NK-92 (cell line): ENCODE results near the gene RPUSD1.
A peak's percentile ranks its signal among the peaks of the same experiment; 100 is the strongest.

Source experiments
- DNase-seq: peaks from one replicate; lab custom pipeline; 2025; ENCODE audit not compliant: unreplicated experiment; lab: John Stamatoyannopoulos, UW

RPUSD1 gene

GRCh38 chr16:799948-800833 is 12.0 kb upstream of the RPUSD1 start, which contains the start of gene GNG13:
GNG13 (minus strand) TSS chr16:800734; CDS start chr16:799077, 1,657 bp downstream.
- no peak for DNase-seq

- no peak for DNase-seq
These were observed 11.1 kb upstream of the RPUSD1 start for GRCh38 chr16:799111-799947.

GRCh38 chr16:798666-799065 is 10.5 kb upstream of the RPUSD1 start:
- DNase-seq, result no peak

- DNase-seq, result no peak
These were observed 9.5 kb upstream of the RPUSD1 start for GRCh38 chr16:797686-798085.

- DNase-seq, result no peak
These were observed 8.9 kb upstream of the RPUSD1 start for GRCh38 chr16:797120-797420.

GRCh38 chr16:796296-797119 is 8.3 kb upstream of the RPUSD1 start:
- no peak for DNase-seq

GRCh38 chr16:795580-796229 is 7.5 kb upstream of the RPUSD1 start:
- DNase-seq, result no peak

GRCh38 chr16:794853-795466 is 6.8 kb upstream of the RPUSD1 start:
- DNase-seq, result no peak

GRCh38 chr16:794091-794822 is 6.1 kb upstream of the RPUSD1 start:
- DNase-seq, result no peak

GRCh38 chr16:793414-793813 is 5.2 kb upstream of the RPUSD1 start:
- DNase-seq, result no peak

- DNase-seq, result no peak
These were observed 4.2 kb upstream of the RPUSD1 start for GRCh38 chr16:792221-792995.

GRCh38 chr16:791131-791530 is 3.0 kb upstream of the RPUSD1 start:
- DNase-seq, result no peak

GRCh38 chr16:790086-790485 is 1.9 kb upstream of the RPUSD1 start:
- DNase-seq, result no peak

- DNase-seq, result no peak
These were observed 1.1 kb upstream of the RPUSD1 start for GRCh38 chr16:789191-789850.

- DNase-seq, result peak; percentile 41
These were observed 382 bp upstream of the RPUSD1 start, which contains the start of gene CHTF18 for GRCh38 chr16:788399-789126. CHTF18 (plus strand) TSS chr16:788620; CDS start chr16:788685, 65 bp downstream.

GRCh38 chr16:787321-787966 is 737 bp downstream of the RPUSD1 start:
- no peak for DNase-seq
